Cardiac muscle cell (in vitro differentiated cells and primary cell): ENCODE measurements around the gene VPS9D1. TPM values are rescaled to one million over a fixed set of nuclear protein-coding genes. Genes with fewer than 3 reads are reported as not detected.
"Not testable (repeated sequence)": the region's sequence is repeated elsewhere in the genome, so short reads cannot be mapped to it uniquely, and the experiment has no call there.

Experiments
- DNase-seq, 2 donors: peaks; one replicate each; pipeline versions ENCODE4 v3.0.0 to v3.0.0-alpha.2; 2010 to 2017; ENCODE audit warnings: low read depth in 1 of 2, low spot score in 1 of 2
- H3K27ac ChIP-seq: fragments of 200-600 bp; sonication (generic); 2 replicates; pipeline ENCODE4 v1.5.1; 2016
- H3K27me3 ChIP-seq: fragments of 200-600 bp; sonication (generic); 2 replicates; pipeline ENCODE4 v1.6.0; 2016; ENCODE audit warnings: control low read depth
- H3K36me3 ChIP-seq: fragments of 200-600 bp; sonication (generic); 2 replicates; pipeline ENCODE4 v1.5.1; 2016; ENCODE audit warnings: control low read depth
- H3K4me1 ChIP-seq: fragments of 200-600 bp; sonication (generic); 2 replicates; pipeline ENCODE4 v1.8.1; 2017; ENCODE audit warnings: low read depth, mild to moderate bottlenecking, mixed run types
- H3K4me3 ChIP-seq: fragments of 200-600 bp; sonication (generic); 2 replicates; pipeline ENCODE4 v1.5.1; 2016; ENCODE audit warnings: mild to moderate bottlenecking
- H3K9me3 ChIP-seq: fragments of 200-600 bp; sonication (generic); 2 replicates; pipeline ENCODE4 v1.5.1; 2017; ENCODE audit warnings: low read depth, mild to moderate bottlenecking, control low read depth
- CTCF ChIP-seq: IDR thresholded peaks from 2 replicates; pipeline ENCODE4 v1.5.1; 2012; ENCODE audit warnings: low read depth, mild to moderate bottlenecking, low read length
- polyA plus RNA-seq: library from polyadenylated mRNA; unstranded; fragments of >200 nt; fragmentation: Nextera tagmentation; extraction: Ambion mirVana; gene quantifications from 2 replicates; pipeline ENCODE4 v1.2.1, GENCODE V29; 2016
- total RNA-seq: library from RNA; depleted of rRNA; stranded (reverse); fragments of >200 nt; gene quantifications from 2 replicates; pipeline ENCODE4 v1.2.3, GENCODE V29; 2016

VPS9D1 gene
- total and polyA plus RNA-seq, 2 experiments from 2014 or later, result 21.3 to 22.3 TPM

GRCh38 chr16:89693289-89693731, 27.4 kb downstream of the VPS9D1 start:
- no peak for DNase-seq
- Histone ChIP-seq H3K4me1 (no peaks in the 10 kb centered on the region), H3K36me3 (peaks cover 8% of the 10 kb centered on the region), H3K4me3 (no peak overlapping the region), H3K27ac (no peak overlapping the region), H3K27me3 (no peaks in the 10 kb centered on the region), H3K9me3 (no peaks in the 10 kb centered on the region)
- TF ChIP-seq CTCF, result no peak

DNA sequence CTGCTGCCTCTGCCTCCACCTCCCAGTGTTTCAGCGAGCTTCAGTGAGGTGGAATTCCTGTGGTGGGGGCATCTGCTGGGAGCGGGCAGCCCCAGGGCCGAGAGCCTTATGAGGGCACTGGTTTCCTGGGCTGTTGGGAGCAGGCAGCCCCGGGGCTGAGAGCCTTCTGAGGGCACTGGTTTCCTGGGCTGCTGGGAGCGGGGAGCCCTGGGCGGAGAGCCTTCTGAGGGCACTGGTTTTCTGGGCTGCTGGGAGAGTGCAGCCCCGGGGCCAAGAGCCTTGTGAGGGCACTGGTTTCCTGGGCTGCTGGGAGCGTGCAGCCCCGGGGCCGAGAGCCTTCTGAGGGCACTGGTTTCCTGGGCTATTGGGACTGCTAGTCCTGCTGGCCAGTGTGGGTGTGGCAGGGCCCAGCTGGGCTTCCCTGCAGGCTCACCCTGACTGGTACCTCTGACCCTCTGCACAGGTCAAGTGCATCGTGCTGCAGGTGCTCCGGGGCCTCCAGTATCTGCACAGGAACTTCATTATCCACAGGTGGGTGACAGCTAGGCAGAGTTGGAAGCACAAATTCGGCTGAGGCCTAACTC, 28.6 kb downstream of the VPS9D1 start:
- H3K9me3 ChIP-seq, result no peaks in the 10 kb centered on the region
- H3K36me3 ChIP-seq, result peaks cover 8% of the 10 kb centered on the region
- no peak overlapping the region for H3K27ac ChIP-seq
- no peak for DNase-seq
- H3K27me3 ChIP-seq, result no peaks in the 10 kb centered on the region
- H3K4me1 ChIP-seq, result peaks cover 7% of the 10 kb centered on the region
- no peak overlapping the region for H3K4me3 ChIP-seq
- no peak for TF ChIP-seq CTCF

DNA sequence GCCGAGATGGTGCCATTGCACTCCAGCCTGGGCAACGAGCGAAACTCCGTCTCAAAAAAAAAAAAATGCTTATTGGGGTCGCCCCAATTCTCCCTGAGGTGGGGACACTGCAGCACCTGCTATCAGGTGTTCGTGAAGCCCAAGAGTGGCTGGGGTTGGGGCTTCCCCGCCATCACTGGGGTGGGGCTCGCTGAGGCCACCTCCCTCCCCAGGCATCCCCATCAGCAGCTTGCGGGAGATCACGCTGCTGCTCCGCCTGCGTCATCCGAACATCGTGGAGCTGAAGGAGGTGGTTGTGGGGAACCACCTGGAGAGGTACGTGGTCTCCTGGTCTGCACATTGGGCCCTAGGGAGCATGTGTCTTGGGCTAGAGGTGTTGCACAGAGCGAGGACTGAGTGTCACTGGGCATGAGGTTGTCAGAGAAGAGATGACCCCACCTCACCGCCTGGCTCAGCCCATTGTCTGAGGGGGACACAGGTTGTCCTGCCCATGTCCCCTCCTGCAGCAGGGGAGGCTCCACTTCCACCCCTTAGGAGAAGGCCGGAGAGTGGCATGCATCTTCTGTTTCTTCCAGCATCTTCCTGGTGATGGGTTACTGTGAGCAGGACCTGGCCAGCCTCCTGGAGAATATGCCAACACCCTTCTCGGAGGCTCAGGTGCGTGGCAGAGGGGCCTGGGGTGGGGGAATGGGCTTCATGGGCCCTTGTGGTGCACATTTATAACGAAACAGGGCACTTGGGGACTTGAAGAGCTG, 29.3 kb downstream of the VPS9D1 start:
- no peak for TF ChIP-seq CTCF
- Histone ChIP-seq H3K9me3 (no peaks in the 10 kb centered on the region), H3K27me3 (no peaks in the 10 kb centered on the region), H3K4me1 (peaks cover 7% of the 10 kb centered on the region), H3K4me3 (no peak overlapping the region), H3K27ac (no peak overlapping the region), H3K36me3 (peaks cover 8% of the 10 kb centered on the region)
- no peak for DNase-seq

DNA sequence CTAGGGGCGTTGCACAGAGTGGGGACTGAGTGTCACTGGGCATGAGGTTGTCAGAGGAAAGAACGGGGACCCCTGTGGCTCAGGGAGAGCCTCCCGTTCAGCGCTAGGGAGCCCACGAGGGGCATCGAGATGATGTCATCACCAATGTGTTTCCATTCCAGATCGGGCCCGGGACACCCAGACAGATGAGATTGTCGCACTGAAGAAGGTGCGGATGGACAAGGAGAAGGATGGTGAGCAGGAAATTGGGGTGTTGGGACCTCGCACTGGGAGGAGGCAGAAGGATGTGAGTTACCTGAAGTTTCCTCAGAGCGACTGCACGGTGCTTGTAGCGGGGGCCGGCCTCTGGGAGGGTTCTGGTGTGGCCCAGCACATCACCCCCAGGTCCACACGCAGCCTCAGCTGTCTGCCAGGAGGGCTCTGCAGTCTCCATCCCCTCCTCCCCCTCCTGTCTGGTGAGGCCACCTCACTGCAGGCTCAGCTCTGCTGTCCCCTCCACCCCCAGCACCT, 30.3 kb downstream of the VPS9D1 start:
- no peak overlapping the region for H3K4me3 ChIP-seq
- H3K9me3 ChIP-seq, result no peaks in the 10 kb centered on the region
- no peak for DNase-seq
- peaks cover 7% of the 10 kb centered on the region for H3K4me1 ChIP-seq
- H3K27me3 ChIP-seq, result no peaks in the 10 kb centered on the region
- peaks cover 8% of the 10 kb centered on the region for H3K36me3 ChIP-seq
- no peak for TF ChIP-seq CTCF
- no peak overlapping the region for H3K27ac ChIP-seq

DNA sequence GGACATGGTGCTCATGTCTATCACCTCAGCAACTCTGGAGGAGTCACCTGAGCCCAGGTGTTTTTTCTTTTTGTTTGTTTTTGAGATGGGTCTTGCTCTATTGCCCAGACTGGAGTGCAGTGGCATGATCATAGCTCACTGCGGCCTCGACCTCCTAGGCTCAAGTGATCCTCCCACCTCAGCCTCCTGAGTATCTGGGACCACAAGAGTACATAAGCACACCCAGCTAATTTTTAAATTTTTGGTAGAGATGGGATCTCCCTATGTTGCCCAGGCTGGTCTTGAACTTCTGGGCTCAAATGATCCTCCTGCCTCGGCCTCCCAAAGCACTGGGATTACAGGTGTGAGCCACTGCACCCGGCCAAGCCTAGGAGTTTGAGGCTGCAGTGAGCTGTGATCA, 31.1 kb downstream of the VPS9D1 start:
- not testable (repeated sequence) for H3K27ac ChIP-seq, H3K9me3 ChIP-seq, H3K36me3 ChIP-seq, H3K27me3 ChIP-seq, H3K4me1 ChIP-seq, DNase-seq, H3K4me3 ChIP-seq

- no peak for DNase-seq
- TF ChIP-seq CTCF, result no peak
- peaks cover 7% of the 10 kb centered on the region for H3K4me1 ChIP-seq
- no peaks in the 10 kb centered on the region for H3K9me3 ChIP-seq
- no peaks in the 10 kb centered on the region for H3K27me3 ChIP-seq
- no peak overlapping the region for H3K27ac ChIP-seq
- no peak overlapping the region for H3K4me3 ChIP-seq
- peaks cover 8% of the 10 kb centered on the region for H3K36me3 ChIP-seq
Observed at GRCh38 chr16:89689142-89689541, 31.6 kb downstream of the VPS9D1 start.
